Mesenchymal stem cell (in vitro differentiated cells and primary cell): ENCODE results near the gene CDK5RAP3.
A peak's percentile ranks its signal among the peaks of the same experiment; 100 is the strongest.
"Not testable (repeated sequence)": the region's sequence is repeated elsewhere in the genome, so short reads cannot be mapped to it uniquely, and the experiment has no call there.

Experiments
- DNase-seq: peaks from one replicate; pipeline ENCODE4 v3.0.0-alpha.2; 2013
- H2AFZ ChIP-seq: one replicate; pipeline ENCODE4 v1.6.1; 2013; ENCODE audit warnings: low read depth, mild to moderate bottlenecking, control low read depth, inconsistent platforms, low read length, moderate library complexity
- H2AK5ac ChIP-seq: 2 replicates; pipeline ENCODE4 v1.6.1; 2013; ENCODE audit warnings: low read length, moderate library complexity, mild to moderate bottlenecking, inconsistent platforms; ENCODE audit not compliant: severe bottlenecking
- H2BK120ac ChIP-seq: one replicate; pipeline ENCODE4 v1.6.1; 2013; ENCODE audit warnings: low read depth, mild to moderate bottlenecking, inconsistent platforms, low read length, moderate library complexity
- H2BK12ac ChIP-seq, 2 experiments: one replicate each; pipeline ENCODE4 v1.6.1; 2013; ENCODE audit warnings: inconsistent platforms in 2 of 2, low read length in 2 of 2, mild to moderate bottlenecking in 2 of 2, moderate library complexity in 2 of 2, control low read depth in 1 of 2
- H2BK15ac ChIP-seq: one replicate; pipeline ENCODE4 v1.6.1; 2013; ENCODE audit warnings: mild to moderate bottlenecking, low read depth, inconsistent platforms; ENCODE audit not compliant: poor library complexity, severe bottlenecking
- H2BK5ac ChIP-seq: 2 replicates; pipeline ENCODE4 v1.6.1; 2013; ENCODE audit warnings: low read depth, mild to moderate bottlenecking, low read length, control low read depth, inconsistent platforms; ENCODE audit not compliant: poor library complexity, severe bottlenecking
- H3K14ac ChIP-seq, 2 experiments: one replicate each; pipeline ENCODE4 v1.6.1; 2013; ENCODE audit warnings: inconsistent platforms in 2 of 2, low read length in 2 of 2, control low read depth in 1 of 2, mild to moderate bottlenecking in 1 of 2, moderate library complexity in 1 of 2
- H3K18ac ChIP-seq, 2 experiments: one replicate each; pipeline ENCODE4 v1.6.1; 2013; ENCODE audit warnings: inconsistent platforms in 2 of 2, low read length in 2 of 2, control low read depth in 1 of 2, low read depth in 1 of 2, mild to moderate bottlenecking in 1 of 2
- H3K23ac ChIP-seq, 2 experiments: one replicate each; pipeline ENCODE4 v1.6.1; 2013; ENCODE audit warnings: inconsistent platforms in 2 of 2, low read length in 2 of 2, mild to moderate bottlenecking in 2 of 2, moderate library complexity in 2 of 2, control low read depth in 1 of 2
- H3K27ac ChIP-seq: 2 replicates; pipeline ENCODE4 v1.5.1; 2013; ENCODE audit warnings: mild to moderate bottlenecking, moderate library complexity, low read length, control low read depth, inconsistent platforms; ENCODE audit not compliant: poor library complexity, severe bottlenecking
- H3K27me3 ChIP-seq, 2 experiments: 2 replicates each; pipeline versions ENCODE4 v1.6.1 to v1.7.0; 2013; ENCODE audit warnings: low read length in 2 of 2, mild to moderate bottlenecking in 2 of 2, moderate library complexity in 2 of 2, control low read depth in 1 of 2, inconsistent platforms in 1 of 2; ENCODE audit not compliant: control insufficient read depth in 1 of 2, insufficient read depth in 1 of 2
- H3K36me3 ChIP-seq, 2 experiments: 2 replicates each; pipeline versions ENCODE4 v1.6.1 to v1.7.0; 2013; ENCODE audit warnings: low read length in 2 of 2, control low read depth in 1 of 2, inconsistent platforms in 1 of 2, low read depth in 1 of 2, mild to moderate bottlenecking in 1 of 2; ENCODE audit not compliant: insufficient read depth in 2 of 2, control insufficient read depth in 1 of 2
- H3K4ac ChIP-seq, 2 experiments: one replicate each; pipeline ENCODE4 v1.6.1; 2013; ENCODE audit warnings: inconsistent platforms in 2 of 2, low read length in 2 of 2, mild to moderate bottlenecking in 2 of 2, moderate library complexity in 2 of 2, control low read depth in 1 of 2, low read depth in 1 of 2
- H3K4me1 ChIP-seq: 2 replicates; pipeline ENCODE4 v1.6.1; 2013; ENCODE audit warnings: low read depth, low read length, control low read depth; ENCODE audit not compliant: control insufficient read depth, insufficient read depth
- H3K4me2 ChIP-seq: 2 replicates; pipeline ENCODE4 v1.6.1; 2013; ENCODE audit warnings: low read length, mild to moderate bottlenecking, inconsistent platforms; ENCODE audit not compliant: poor library complexity, severe bottlenecking
- H3K4me3 ChIP-seq, 2 experiments: 2 replicates each; pipeline versions ENCODE4 v1.5.1 to v1.7.0; 2013; ENCODE audit warnings: low read length in 2 of 2, mild to moderate bottlenecking in 2 of 2, control low read depth in 1 of 2, low read depth in 1 of 2; ENCODE audit not compliant: insufficient read depth in 1 of 2
- H3K79me1 ChIP-seq: replicated peaks from 2 replicates; pipeline ENCODE4 v1.6.1; 2013; ENCODE audit warnings: mild to moderate bottlenecking, control low read depth, low read length, inconsistent platforms; ENCODE audit not compliant: poor library complexity, severe bottlenecking
- H3K9ac ChIP-seq: 2 replicates; pipeline ENCODE4 v1.7.0; 2013; ENCODE audit warnings: mild to moderate bottlenecking, low read length, moderate library complexity
- H3K9me3 ChIP-seq: 2 replicates; pipeline ENCODE4 v1.7.0; 2013; ENCODE audit warnings: mild to moderate bottlenecking, low read length; ENCODE audit not compliant: control insufficient read depth
- H4K8ac ChIP-seq: one replicate; pipeline ENCODE4 v1.6.1; 2013; ENCODE audit warnings: inconsistent platforms, mild to moderate bottlenecking, low read length, moderate library complexity
- H4K91ac ChIP-seq: one replicate; pipeline ENCODE4 v1.6.1; 2013; ENCODE audit warnings: mild to moderate bottlenecking, low read length, inconsistent platforms
- WGBS: methylation state at CpG from one replicate; pipeline ENCODE4 v1.1.7; 2013; ENCODE audit warnings: mixed read lengths; 5-methylcytosine and 5-hydroxymethylcytosine counted together

CDK5RAP3 gene

DNA sequence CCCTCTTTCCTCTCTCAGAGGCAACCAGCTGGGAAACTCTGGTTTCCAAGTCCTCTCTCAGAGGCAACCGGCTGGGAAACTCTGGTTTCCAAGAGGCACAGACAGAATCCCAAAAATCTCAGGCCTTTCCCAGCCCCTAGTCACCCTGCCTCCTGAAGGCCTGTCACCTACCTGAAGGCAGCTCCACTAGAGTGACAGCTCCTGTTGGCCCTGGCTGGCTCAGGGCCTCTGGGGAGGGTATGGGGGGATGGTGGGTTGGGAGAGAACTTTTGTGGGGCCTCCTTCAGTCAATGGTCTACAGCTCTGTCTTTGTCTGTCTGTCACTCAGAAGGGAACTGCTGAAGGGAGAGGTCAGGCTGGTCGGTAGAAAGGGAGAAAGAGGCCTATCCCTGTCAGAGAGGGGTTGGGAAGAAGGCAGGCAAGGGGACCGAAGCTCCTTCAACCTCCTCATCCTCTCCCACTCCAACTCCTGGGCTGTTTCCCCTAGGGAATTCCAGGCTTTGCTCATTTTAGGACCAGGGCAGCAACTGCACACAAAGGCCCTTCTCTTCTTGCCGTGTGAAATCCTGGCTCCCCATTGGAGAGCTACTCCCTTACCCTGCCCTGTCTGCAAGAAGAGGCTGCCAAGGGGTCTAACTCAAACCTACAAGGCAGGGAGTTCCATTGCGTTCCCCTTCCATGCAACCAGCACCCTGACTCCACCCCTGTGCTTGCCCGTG lies 43.1 kb downstream of the CDK5RAP3 start:
- H3K9me3 ChIP-seq: no peaks in the 10 kb centered on the region
- no peak overlapping the region for H2AK5ac ChIP-seq
- no peak overlapping the region for H3K27ac ChIP-seq
- H3K36me3 ChIP-seq: no peaks in the 10 kb centered on the region
- no peak overlapping the region for H3K23ac ChIP-seq
- peak overlapping the region; percentile 18 to 21 for H2BK12ac ChIP-seq
- H2BK5ac ChIP-seq: no peak overlapping the region
- H2BK120ac ChIP-seq: peak overlapping the region; percentile 21
- H2BK15ac ChIP-seq: no peak overlapping the region
- no peak overlapping the region for H2AFZ ChIP-seq
- WGBS: 85% methylated on average over 6 of the region's 6 CpGs
- H4K91ac ChIP-seq: no peak overlapping the region
- no peaks in the 10 kb centered on the region for H3K79me1 ChIP-seq
- H3K4me2 ChIP-seq: no peak overlapping the region
- H4K8ac ChIP-seq: peak overlapping the region; percentile 12
- H3K14ac ChIP-seq: no peak overlapping the region
- no peak overlapping the region for H3K9ac ChIP-seq
- H3K4me3 ChIP-seq: no peak overlapping the region
- H3K4ac ChIP-seq: peak overlapping the region in 1 of 2 experiments; percentile 11
- H3K18ac ChIP-seq: peak overlapping the region in 1 of 2 experiments; percentile 42
- no peak for DNase-seq
- peaks cover 7% of the 10 kb centered on the region for H3K4me1 ChIP-seq
- H3K27me3 ChIP-seq: peaks cover 8 to 29% of the 10 kb centered on the region in 2 experiments

DNA sequence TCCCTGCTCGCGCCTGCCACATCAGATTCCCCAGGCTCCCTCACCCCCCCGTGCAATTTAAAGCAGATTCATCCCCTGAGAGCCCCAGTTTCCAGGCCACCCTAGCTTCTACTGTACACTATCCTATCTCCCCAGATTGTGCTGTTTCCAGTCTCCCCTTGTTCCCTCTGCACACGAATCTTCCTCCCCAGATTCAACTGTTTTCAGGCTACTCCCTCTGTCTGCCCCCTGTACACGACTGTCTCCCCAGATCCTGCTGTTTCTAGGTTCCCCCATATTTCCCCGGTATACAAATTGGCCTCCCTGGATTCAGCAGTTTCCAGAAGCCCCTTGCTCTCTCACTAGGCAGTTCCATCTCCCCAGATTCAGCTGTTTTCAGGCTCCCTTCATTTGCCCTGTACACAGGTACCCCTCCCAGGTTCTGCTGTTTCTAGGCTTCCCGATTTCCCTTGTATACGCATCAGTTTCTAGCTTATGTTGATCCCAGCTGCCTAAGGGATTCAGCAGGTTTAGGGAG lies 43.7 kb downstream of the CDK5RAP3 start:
- H2BK15ac ChIP-seq: no peak overlapping the region
- H3K4me1 ChIP-seq: peaks cover 7% of the 10 kb centered on the region
- H2AFZ ChIP-seq: no peak overlapping the region
- H3K27ac ChIP-seq: no peak overlapping the region
- H3K79me1 ChIP-seq: no peaks in the 10 kb centered on the region
- H3K9me3 ChIP-seq: no peaks in the 10 kb centered on the region
- peaks cover 8 to 32% of the 10 kb centered on the region in 2 experiments for H3K27me3 ChIP-seq
- WGBS: 83% methylated on average over 8 of the region's 8 CpGs
- H3K4me3 ChIP-seq: no peak overlapping the region
- H2AK5ac ChIP-seq: no peak overlapping the region
- no peak overlapping the region for H3K9ac ChIP-seq
- H3K18ac ChIP-seq: peak overlapping the region in 1 of 2 experiments; percentile 64
- H3K36me3 ChIP-seq: no peaks in the 10 kb centered on the region
- no peak overlapping the region for H2BK120ac ChIP-seq
- no peak overlapping the region for H3K4me2 ChIP-seq
- no peak overlapping the region for H4K91ac ChIP-seq
- peak overlapping the region in 1 of 2 experiments; percentile 72 for H2BK12ac ChIP-seq
- H3K4ac ChIP-seq: peak overlapping the region in 1 of 2 experiments; percentile 86
- H4K8ac ChIP-seq: peak overlapping the region; percentile 35
- H3K23ac ChIP-seq: no peak overlapping the region
- DNase-seq: no peak
- no peak overlapping the region for H2BK5ac ChIP-seq
- no peak overlapping the region for H3K14ac ChIP-seq

DNA sequence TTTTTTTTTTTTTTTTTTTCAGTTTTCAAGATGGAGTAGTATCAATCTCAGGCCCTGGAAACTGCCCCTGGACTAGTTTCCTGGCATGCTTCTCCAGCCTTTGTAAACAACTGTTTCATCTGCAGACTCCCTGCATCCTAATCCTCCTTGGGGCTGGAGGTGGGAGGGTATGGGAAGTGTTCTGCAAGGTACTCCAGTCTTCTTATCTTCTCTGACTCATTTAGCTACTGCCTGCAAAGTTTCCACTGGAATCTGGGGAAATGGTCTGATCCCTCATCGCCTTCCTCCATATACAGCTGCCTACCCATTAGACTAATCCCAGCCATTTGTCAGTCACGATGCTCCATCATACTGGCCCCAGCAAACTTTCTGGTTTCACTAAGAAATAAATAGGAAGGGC lies 45.2 kb downstream of the CDK5RAP3 start:
- H2BK120ac ChIP-seq: no peak overlapping the region
- H2AFZ ChIP-seq: no peak overlapping the region
- no peak overlapping the region for H3K23ac ChIP-seq
- H3K4ac ChIP-seq: peak overlapping the region in 1 of 2 experiments; percentile 64
- H4K8ac ChIP-seq: no peak overlapping the region
- H3K14ac ChIP-seq: no peak overlapping the region
- H3K4me3 ChIP-seq: no peak overlapping the region
- no peak overlapping the region for H3K18ac ChIP-seq
- H3K4me2 ChIP-seq: no peak overlapping the region
- 14% methylated on average over 2 of the region's 2 CpGs for WGBS
- H2AK5ac ChIP-seq: no peak overlapping the region
- DNase-seq: peak; percentile 90
- H3K4me1 ChIP-seq: peaks cover 7% of the 10 kb centered on the region
- H3K27me3 ChIP-seq: peaks cover 8 to 34% of the 10 kb centered on the region in 2 experiments
- no peaks in the 10 kb centered on the region for H3K36me3 ChIP-seq
- H2BK5ac ChIP-seq: no peak overlapping the region
- no peak overlapping the region for H3K9ac ChIP-seq
- H2BK12ac ChIP-seq: no peak overlapping the region
- H4K91ac ChIP-seq: no peak overlapping the region
- H3K9me3 ChIP-seq: no peaks in the 10 kb centered on the region
- no peak overlapping the region for H2BK15ac ChIP-seq
- H3K27ac ChIP-seq: no peak overlapping the region
- no peaks in the 10 kb centered on the region for H3K79me1 ChIP-seq

DNA sequence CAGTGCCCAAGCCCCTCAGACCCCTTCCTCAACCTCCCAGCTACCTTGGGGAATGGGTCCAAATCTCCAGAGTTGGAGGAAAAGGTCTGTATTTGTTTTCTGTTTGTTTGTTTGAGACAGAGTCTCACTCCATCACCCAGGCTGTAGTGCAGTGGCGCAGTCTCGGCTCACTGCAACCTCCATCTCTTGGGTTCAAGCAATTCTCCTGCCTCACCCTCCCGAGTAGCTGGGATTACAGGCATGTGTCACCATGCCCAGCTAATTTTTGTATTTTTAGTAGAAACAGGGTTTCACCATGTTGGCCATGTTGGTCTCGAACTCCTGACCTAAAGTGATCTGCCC lies 46.9 kb downstream of the CDK5RAP3 start:
- not testable (repeated sequence) for DNase-seq
- WGBS: 96% methylated on average over 4 of the region's 4 CpGs

More for the DNA sequence above, 46.9 kb downstream of the CDK5RAP3 start:
- not testable (repeated sequence) for H3K4me2 ChIP-seq, H3K79me1 ChIP-seq, H3K9ac ChIP-seq, H3K27ac ChIP-seq, H3K36me3 ChIP-seq, H2BK120ac ChIP-seq, H3K23ac ChIP-seq, H3K18ac ChIP-seq, H3K9me3 ChIP-seq, H4K91ac ChIP-seq, H2AFZ ChIP-seq, H3K14ac ChIP-seq, H3K4me1 ChIP-seq, H2BK12ac ChIP-seq, H2BK5ac ChIP-seq, H3K4me3 ChIP-seq, H4K8ac ChIP-seq, H2BK15ac ChIP-seq, H3K4ac ChIP-seq, H2AK5ac ChIP-seq
- peaks cover 8 to 27% of the 10 kb centered on the region in 2 experiments for H3K27me3 ChIP-seq
